ENCODE measurements around the gene ANKRD31.
"Not testable (repeated sequence)": the region's sequence is repeated elsewhere in the genome, so short reads cannot be mapped to it uniquely, and the experiment has no call there.

Gene ANKRD31

DNA sequence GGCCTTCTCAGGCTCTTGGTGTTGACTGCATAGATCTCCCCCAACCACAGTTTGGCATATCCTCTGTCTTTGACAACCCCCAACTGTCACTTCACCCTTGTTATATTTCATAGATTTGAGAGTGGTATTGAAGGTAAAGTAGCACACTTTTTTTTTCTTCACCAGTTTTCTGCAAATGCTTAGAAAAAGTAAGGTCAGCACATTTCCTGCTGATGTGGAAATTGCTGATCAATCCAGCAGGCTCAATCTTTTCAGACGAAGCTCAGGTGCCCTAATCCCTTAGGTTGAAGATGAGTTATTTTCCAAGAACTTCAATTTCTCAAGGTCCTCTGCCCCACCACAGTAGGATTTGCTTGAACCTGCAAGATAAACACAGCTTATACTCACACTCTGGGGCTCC is 38.5 kb upstream of the ANKRD31 start:
- DNase-seq (ENCODE audit: insufficient read length, low spot score): no peak
- TF ChIP-seq TAF1 (IDR thresholded peaks at IDR 0.05; ENCODE audit: low read depth, low read length): no peak
- no peak for TF ChIP-seq PAX5 (IDR thresholded peaks at IDR 0.05; ENCODE audit: insufficient read depth, low read length, severe bottlenecking)
- TF ChIP-seq POLR2A (IDR thresholded peaks at IDR 0.05; ENCODE audit: low read depth, low read length): no peak
- TF ChIP-seq POLR2AphosphoS5 (IDR thresholded peaks at IDR 0.05; ENCODE audit: low read depth, low read length): no peak
- no peak for TF ChIP-seq POU2F2 (IDR thresholded peaks at IDR 0.05; ENCODE audit: low read depth, low read length)
- TF ChIP-seq SPI1 (IDR thresholded peaks at IDR 0.05; ENCODE audit: low read depth, low read length): no peak
- FAIRE-seq: no peak

DNA sequence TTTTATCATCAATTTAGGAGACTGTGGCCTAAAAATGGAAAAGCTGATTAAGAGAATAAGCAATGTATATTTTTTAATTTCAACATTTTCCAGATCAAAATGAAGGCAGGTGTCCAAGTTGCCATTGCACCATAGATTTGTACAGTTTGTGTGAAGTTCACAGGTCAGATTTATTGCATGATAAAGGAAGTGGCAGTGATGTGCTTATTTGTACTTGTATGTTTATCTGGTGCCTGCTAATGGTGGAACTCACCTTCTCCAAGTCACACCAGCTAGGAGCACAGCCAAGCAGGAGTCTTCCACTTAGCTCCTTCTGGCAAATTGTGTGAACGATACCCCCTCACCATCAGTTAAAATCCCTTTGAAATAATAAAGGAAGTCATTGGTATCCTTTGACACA is 37.8 kb upstream of the ANKRD31 start:
- DNase-seq (ENCODE audit: insufficient read length, low spot score): no peak
- TF ChIP-seq POLR2A (IDR thresholded peaks at IDR 0.05; ENCODE audit: low read depth, low read length) (no peak), POLR2AphosphoS5 (IDR thresholded peaks at IDR 0.05; ENCODE audit: low read depth, low read length) (no peak), SPI1 (IDR thresholded peaks at IDR 0.05; ENCODE audit: low read depth, low read length) (no peak), TAF1 (IDR thresholded peaks at IDR 0.05; ENCODE audit: low read depth, low read length) (no peak), POU2F2 (IDR thresholded peaks at IDR 0.05; ENCODE audit: low read depth, low read length) (no peak), PAX5 (IDR thresholded peaks at IDR 0.05; ENCODE audit: insufficient read depth, low read length, severe bottlenecking) (no peak)
- no peak for FAIRE-seq

DNA sequence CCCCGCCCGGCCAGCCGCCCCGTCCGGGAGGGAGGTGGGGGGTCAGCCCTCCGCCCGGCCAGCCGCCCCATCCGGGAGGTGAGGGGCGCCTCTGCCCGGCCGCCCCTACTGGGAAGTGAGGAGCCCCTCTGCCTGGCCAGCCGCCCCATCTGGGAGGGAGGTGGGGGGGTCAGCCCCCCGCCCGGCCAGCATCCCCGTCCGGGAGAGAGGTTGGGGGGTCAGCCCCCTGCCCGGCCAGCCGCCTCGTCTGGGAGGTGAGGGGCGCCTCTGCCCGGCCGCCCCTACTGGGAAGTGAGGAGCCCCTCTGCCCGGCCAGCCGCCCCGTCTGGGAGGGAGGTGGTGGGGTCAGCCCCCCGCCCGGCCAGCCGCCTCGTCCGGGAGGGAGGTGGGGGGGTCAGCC is 33.9 kb upstream of the ANKRD31 start:
- not testable (repeated sequence) for FAIRE-seq; DNase-seq (ENCODE audit: insufficient read length, low spot score)

DNA sequence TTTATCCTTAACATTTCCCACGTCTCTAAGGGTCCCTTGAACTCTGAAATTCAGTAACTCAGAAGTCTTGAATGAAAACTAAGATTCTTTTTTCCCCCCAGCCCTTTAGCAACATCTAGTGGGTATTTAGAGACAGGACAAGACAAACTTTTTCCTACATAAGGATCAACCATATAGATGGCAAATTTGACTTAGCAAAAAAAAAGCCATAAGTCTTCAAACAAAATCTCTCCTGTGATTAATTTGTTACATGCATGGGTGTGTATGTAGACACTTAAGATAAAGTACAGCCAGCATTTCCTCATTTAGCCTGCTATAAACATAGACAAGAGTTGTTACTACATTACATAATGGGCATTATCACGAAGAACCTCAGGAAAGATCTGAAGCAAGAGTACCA is 29.1 kb upstream of the ANKRD31 start:
- DNase-seq (ENCODE audit: insufficient read length, low spot score) (no peak), FAIRE-seq (no peak)
- no peak for TF ChIP-seq PAX5 (IDR thresholded peaks at IDR 0.05; ENCODE audit: insufficient read depth, low read length, severe bottlenecking)
- TF ChIP-seq POLR2A (IDR thresholded peaks at IDR 0.05; ENCODE audit: low read depth, low read length): no peak
- TF ChIP-seq POLR2AphosphoS5 (IDR thresholded peaks at IDR 0.05; ENCODE audit: low read depth, low read length): no peak
- no peak for TF ChIP-seq TAF1 (IDR thresholded peaks at IDR 0.05; ENCODE audit: low read depth, low read length)
- no peak for TF ChIP-seq POU2F2 (IDR thresholded peaks at IDR 0.05; ENCODE audit: low read depth, low read length)
- no peak for TF ChIP-seq SPI1 (IDR thresholded peaks at IDR 0.05; ENCODE audit: low read depth, low read length)

DNA sequence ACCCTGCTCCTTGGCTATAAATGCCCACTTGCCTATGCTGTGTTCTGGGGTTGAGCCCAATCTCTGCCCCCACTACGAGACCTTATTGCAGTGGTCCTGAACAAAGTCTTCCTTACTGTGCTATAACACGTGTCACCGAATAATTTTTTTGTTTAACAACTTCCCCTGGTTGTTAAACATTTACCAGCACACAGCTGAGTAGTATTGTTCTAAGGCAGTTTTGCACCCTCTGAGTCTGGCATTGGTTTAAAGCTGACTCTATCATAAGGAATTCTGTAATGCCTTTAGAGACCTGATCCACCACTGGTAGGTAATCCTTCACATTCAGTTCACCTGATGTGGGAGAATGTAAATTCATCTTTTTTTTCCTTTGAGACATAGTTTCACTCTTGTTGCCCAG is 25.6 kb upstream of the ANKRD31 start:
- no peak for DNase-seq (ENCODE audit: insufficient read length, low spot score)
- FAIRE-seq: no peak
- TF ChIP-seq SPI1 (IDR thresholded peaks at IDR 0.05; ENCODE audit: low read depth, low read length) (no peak), PAX5 (IDR thresholded peaks at IDR 0.05; ENCODE audit: insufficient read depth, low read length, severe bottlenecking) (no peak), POLR2A (IDR thresholded peaks at IDR 0.05; ENCODE audit: low read depth, low read length) (no peak), TAF1 (IDR thresholded peaks at IDR 0.05; ENCODE audit: low read depth, low read length) (no peak), POU2F2 (IDR thresholded peaks at IDR 0.05; ENCODE audit: low read depth, low read length) (no peak), POLR2AphosphoS5 (IDR thresholded peaks at IDR 0.05; ENCODE audit: low read depth, low read length) (no peak)

DNA sequence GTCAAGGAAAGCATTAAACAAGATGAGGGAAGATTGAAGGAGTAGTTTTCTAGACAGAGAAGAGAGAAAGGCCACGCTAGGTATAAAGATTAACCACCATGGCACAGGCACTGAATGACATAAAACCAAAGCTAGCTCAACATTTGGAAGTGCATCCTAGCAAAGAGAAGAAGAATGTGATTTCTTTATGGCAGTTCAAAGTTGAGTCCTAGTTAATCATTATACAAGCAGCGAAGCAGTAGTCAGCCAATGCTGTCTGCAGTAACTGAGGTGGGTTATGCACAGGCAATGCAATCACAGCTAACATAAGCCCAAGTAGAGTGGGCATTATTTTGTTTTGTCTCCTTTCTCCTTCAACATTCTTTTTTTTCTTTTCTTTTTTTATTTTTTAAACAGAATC is 24.0 kb upstream of the ANKRD31 start:
- FAIRE-seq (no peak), DNase-seq (ENCODE audit: insufficient read length, low spot score) (no peak)
- TF ChIP-seq SPI1 (IDR thresholded peaks at IDR 0.05; ENCODE audit: low read depth, low read length): no peak
- TF ChIP-seq POU2F2 (IDR thresholded peaks at IDR 0.05; ENCODE audit: low read depth, low read length): no peak
- no peak for TF ChIP-seq TAF1 (IDR thresholded peaks at IDR 0.05; ENCODE audit: low read depth, low read length)
- TF ChIP-seq POLR2AphosphoS5 (IDR thresholded peaks at IDR 0.05; ENCODE audit: low read depth, low read length): no peak
- TF ChIP-seq PAX5 (IDR thresholded peaks at IDR 0.05; ENCODE audit: insufficient read depth, low read length, severe bottlenecking): no peak
- TF ChIP-seq POLR2A (IDR thresholded peaks at IDR 0.05; ENCODE audit: low read depth, low read length): no peak

DNA sequence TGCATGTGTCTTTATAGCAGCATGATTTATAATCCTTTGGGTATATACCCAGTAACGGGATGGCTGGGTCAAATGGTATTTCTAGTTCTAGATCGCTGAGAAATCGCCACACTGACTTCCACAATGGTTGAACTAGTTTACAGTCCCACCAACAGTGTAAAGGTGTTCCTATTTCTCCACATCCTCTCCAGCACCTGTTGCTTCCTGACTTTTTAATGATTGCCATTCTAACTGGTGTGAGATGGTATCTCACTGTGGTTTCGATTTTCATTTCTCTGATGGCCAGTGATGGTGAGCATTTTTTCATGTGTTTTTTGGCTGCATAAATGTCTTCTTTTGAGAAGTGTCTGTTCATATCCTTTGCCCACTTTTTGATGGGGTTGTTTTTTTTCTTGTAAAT is 13.8 kb upstream of the ANKRD31 start:
- not testable (repeated sequence) for FAIRE-seq; DNase-seq (ENCODE audit: insufficient read length, low spot score)

DNA sequence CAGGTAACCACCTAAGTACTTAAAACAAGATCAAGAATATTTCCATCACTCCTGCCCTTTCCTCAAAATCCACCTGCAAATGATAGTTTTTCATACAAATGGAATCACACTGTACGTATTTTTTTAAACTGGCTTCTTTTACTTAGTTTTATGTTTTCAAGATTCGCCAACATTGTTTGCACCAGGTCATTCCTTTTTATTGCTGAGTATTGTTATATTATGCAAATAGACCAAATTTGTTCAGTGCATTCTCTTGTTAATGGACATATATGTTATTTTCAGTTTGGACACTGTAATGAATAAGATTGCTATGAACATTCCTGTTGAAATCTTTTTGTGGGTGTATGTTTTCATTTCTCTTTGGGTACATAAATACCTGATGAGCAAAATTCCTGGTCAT is 8.3 kb upstream of the ANKRD31 start:
- FAIRE-seq: no peak

DNA sequence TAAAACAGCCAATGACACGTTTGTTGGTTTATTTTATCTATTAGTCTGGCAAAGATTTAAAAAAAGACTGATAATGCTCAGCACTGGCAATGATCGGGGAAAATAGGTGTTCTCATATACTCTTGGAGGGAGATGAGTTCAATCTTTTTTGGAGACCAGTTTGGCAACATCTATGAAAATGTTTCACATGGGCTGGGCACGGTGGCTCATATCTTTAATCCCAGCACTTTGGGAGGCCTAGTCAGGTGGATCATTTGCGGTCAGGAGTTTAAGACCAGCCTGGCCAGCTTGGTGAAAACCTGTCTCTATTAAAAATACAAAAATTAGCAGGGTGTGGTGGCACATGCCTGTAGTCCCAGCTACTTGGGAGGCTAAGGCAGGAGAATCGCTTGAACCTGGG is 6.8 kb upstream of the ANKRD31 start:
- FAIRE-seq (no peak), DNase-seq (ENCODE audit: insufficient read length, low spot score) (no peak)
- TF ChIP-seq SPI1 (IDR thresholded peaks at IDR 0.05; ENCODE audit: low read depth, low read length) (no peak), POLR2A (IDR thresholded peaks at IDR 0.05; ENCODE audit: low read depth, low read length) (no peak), PAX5 (IDR thresholded peaks at IDR 0.05; ENCODE audit: insufficient read depth, low read length, severe bottlenecking) (no peak), TAF1 (IDR thresholded peaks at IDR 0.05; ENCODE audit: low read depth, low read length) (no peak), POLR2AphosphoS5 (IDR thresholded peaks at IDR 0.05; ENCODE audit: low read depth, low read length) (no peak), POU2F2 (IDR thresholded peaks at IDR 0.05; ENCODE audit: low read depth, low read length) (no peak)

More for the DNA sequence above, 8.3 kb upstream of the ANKRD31 start:
- TF ChIP-seq POLR2A (IDR thresholded peaks at IDR 0.05; ENCODE audit: low read depth, low read length): no peak
- no peak for DNase-seq (ENCODE audit: insufficient read length, low spot score)

DNA sequence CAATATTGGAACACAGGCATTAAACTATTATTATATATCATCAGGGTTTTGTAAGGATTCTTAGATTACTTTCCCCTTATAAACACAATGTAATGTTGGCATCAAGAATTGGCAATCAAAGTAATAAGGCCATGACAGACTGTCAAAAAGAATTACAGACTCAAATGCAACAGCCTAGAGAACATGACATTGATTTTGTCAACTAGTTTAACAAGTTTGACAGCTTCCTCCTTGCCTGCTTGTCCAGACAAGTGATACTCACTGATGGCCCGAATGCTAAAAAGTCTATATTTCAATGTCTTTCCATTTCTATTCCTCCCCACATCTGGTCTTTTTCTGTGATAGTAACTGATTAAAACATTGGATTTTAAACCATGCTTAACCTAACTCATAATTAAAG is 6.4 kb upstream of the ANKRD31 start:
- FAIRE-seq (no peak), DNase-seq (ENCODE audit: insufficient read length, low spot score) (no peak)
- TF ChIP-seq POU2F2 (IDR thresholded peaks at IDR 0.05; ENCODE audit: low read depth, low read length): no peak
- no peak for TF ChIP-seq POLR2AphosphoS5 (IDR thresholded peaks at IDR 0.05; ENCODE audit: low read depth, low read length)
- TF ChIP-seq SPI1 (IDR thresholded peaks at IDR 0.05; ENCODE audit: low read depth, low read length): no peak
- no peak for TF ChIP-seq PAX5 (IDR thresholded peaks at IDR 0.05; ENCODE audit: insufficient read depth, low read length, severe bottlenecking)
- TF ChIP-seq POLR2A (IDR thresholded peaks at IDR 0.05; ENCODE audit: low read depth, low read length): no peak
- no peak for TF ChIP-seq TAF1 (IDR thresholded peaks at IDR 0.05; ENCODE audit: low read depth, low read length)

DNA sequence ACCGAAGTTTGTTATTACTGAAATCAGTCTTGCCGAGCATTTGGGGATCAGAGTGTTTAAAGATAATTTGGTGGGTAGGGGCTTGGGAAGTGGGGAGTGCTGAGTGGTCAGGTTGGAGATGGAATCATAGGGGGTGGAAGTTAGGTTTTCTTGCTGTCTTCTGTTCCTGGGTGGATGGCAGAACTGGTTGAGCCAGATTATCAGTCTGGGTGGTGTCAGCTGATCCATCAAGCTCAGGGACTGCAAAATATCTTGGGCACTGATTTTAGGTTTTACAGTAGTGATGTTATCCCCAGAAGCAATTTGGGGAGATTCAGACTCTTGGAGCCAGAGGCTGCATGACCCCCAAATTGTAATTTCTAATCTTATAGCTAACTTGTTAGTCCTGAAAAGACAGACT is 5.4 kb upstream of the ANKRD31 start:
- no peak for FAIRE-seq
- no peak for DNase-seq (ENCODE audit: insufficient read length, low spot score)
- no peak for TF ChIP-seq POU2F2 (IDR thresholded peaks at IDR 0.05; ENCODE audit: low read depth, low read length)
- TF ChIP-seq PAX5 (IDR thresholded peaks at IDR 0.05; ENCODE audit: insufficient read depth, low read length, severe bottlenecking): no peak
- no peak for TF ChIP-seq POLR2A (IDR thresholded peaks at IDR 0.05; ENCODE audit: low read depth, low read length)
- TF ChIP-seq TAF1 (IDR thresholded peaks at IDR 0.05; ENCODE audit: low read depth, low read length): no peak
- no peak for TF ChIP-seq POLR2AphosphoS5 (IDR thresholded peaks at IDR 0.05; ENCODE audit: low read depth, low read length)
- no peak for TF ChIP-seq SPI1 (IDR thresholded peaks at IDR 0.05; ENCODE audit: low read depth, low read length)

Data from GM12891 (cell line).